ENCODE data around the gene CCL28. TPM values are rescaled to one million over a fixed set of nuclear protein-coding genes. Genes with fewer than 3 reads are reported as not detected.

CCL28 gene
- total and polyA plus RNA-seq, 12 donors: 0.10 to 0.59 (median 0.32) TPM; not detected in 1

GRCh38 chr5:43413966-43414365 is 1.8 kb upstream of the CCL28 start:
- no peaks in the 10 kb centered on the region for H3K36me3 ChIP-seq
- 85 to 89% methylated on average over 2 of the region's 2 CpGs for WGBS, 2 donors
- DNase-seq (no peak), ATAC-seq (no peak)
- H3K4me3 ChIP-seq: no peak overlapping the region
- no peak overlapping the region for H3K27ac ChIP-seq
- H3K4me1 ChIP-seq: peaks cover 0 to 3% (median 0%) of the 10 kb centered on the region in 9 donors
- TF ChIP-seq CTCF (IDR thresholded peaks at IDR 0.05): no peak
- H3K27me3 ChIP-seq: no peaks in the 10 kb centered on the region
- intact Hi-C loops (cut with DNase I): no loop called here
- no peaks in the 10 kb centered on the region for H3K9me3 ChIP-seq

GRCh38 chr5:43412644-43413043 is 453 bp upstream of the CCL28 start:
- WGBS, 2 donors: 93 to 96% methylated on average over 1 of the region's 1 CpG

DNA sequence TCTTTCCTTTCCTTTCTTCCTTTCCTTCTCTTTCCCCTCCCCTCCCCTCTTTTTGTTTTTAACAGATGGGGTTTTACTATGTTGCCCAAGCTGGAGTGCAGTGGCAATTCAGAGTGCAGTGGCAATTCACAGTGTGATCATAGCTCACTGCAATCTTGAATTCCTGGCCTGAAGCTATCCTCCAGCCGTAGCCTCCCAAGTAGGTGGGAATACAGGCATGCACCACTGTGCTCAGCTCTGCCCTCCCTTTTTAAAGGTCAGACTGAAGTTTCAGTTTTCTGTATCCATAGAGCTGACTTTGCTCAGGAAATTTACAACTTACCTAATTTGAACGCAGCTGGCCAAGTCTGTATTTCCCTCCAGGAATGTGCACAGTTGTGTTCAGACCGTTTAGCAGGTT is 696 bp downstream of the CCL28 start:
- no peaks in the 10 kb centered on the region for H3K27me3 ChIP-seq
- 66 to 68% methylated on average over 3 of the region's 3 CpGs for WGBS, 2 donors
- no peaks in the 10 kb centered on the region for H3K36me3 ChIP-seq
- peaks cover 0 to 3% (median 0%) of the 10 kb centered on the region in 9 donors for H3K4me1 ChIP-seq
- no peak overlapping the region for H3K27ac ChIP-seq
- intact Hi-C loops (cut with DNase I): no loop called here
- TF ChIP-seq CTCF (IDR thresholded peaks at IDR 0.05): no peak
- DNase-seq: no peak
- H3K4me3 ChIP-seq: no peak overlapping the region
- ATAC-seq: no peak
- peaks cover 0 to 6% (median 0%) of the 10 kb centered on the region in 11 donors for H3K9me3 ChIP-seq

More at GRCh38 chr5:43412644-43413043, 453 bp upstream of the CCL28 start:
- TF ChIP-seq CTCF (IDR thresholded peaks at IDR 0.05): no peak
- H3K4me3 ChIP-seq: no peak overlapping the region
- DNase-seq: no peak
- intact Hi-C loops (cut with DNase I): no loop called here
- H3K4me1 ChIP-seq: peaks cover 0 to 3% (median 0%) of the 10 kb centered on the region in 9 donors
- no peaks in the 10 kb centered on the region for H3K27me3 ChIP-seq
- no peaks in the 10 kb centered on the region for H3K36me3 ChIP-seq
- no peaks in the 10 kb centered on the region for H3K9me3 ChIP-seq
- ATAC-seq: no peak
- no peak overlapping the region for H3K27ac ChIP-seq

DNA sequence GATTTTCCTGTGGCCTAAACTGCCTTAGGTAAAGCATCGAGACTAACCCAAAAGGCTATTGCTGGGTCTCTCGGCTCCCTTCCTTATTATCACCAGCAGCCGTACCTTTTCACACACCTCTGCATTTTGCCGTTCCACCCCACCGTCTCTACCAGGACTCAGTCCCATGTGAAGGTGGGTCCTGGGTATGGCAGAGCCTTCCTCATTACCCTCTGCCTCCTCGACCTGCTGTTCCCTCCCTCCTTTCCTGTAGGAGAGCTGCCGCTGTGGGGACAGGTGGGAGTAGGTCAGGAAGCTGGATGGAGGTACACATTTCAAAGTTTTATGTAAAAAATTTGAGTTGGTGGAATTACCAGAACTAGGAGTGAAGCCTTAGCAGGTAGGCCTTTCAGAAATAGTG is 1.8 kb downstream of the CCL28 start:
- Histone ChIP-seq H3K36me3 (no peaks in the 10 kb centered on the region), H3K27me3 (no peaks in the 10 kb centered on the region), H3K4me1 (peaks cover 0 to 3% (median 0%) of the 10 kb centered on the region in 9 donors), H3K4me3 (no peak overlapping the region), H3K9me3 (peaks cover 0 to 6% (median 0%) of the 10 kb centered on the region in 11 donors), H3K27ac (no peak overlapping the region)
- 84 to 90% methylated on average over 7 of the region's 7 CpGs for WGBS, 2 donors
- ATAC-seq (no peak), DNase-seq (no peak)
- intact Hi-C loops (cut with DNase I): no loop called here
- TF ChIP-seq CTCF (IDR thresholded peaks at IDR 0.05): no peak
